ENCODE results near the gene JMJD8. TPM values are rescaled to one million over a fixed set of nuclear protein-coding genes. Genes with fewer than 3 reads are reported as not detected.
A peak's percentile ranks its signal among the peaks of the same experiment; 100 is the strongest.

JMJD8 gene
- total and polyA plus RNA-seq, 9 of the 15 experiments (the other 6 are each of a cell fraction or from before 2014, with no cell fraction given) = 1.2 to 50.6 (median 29.3) TPM

DNA sequence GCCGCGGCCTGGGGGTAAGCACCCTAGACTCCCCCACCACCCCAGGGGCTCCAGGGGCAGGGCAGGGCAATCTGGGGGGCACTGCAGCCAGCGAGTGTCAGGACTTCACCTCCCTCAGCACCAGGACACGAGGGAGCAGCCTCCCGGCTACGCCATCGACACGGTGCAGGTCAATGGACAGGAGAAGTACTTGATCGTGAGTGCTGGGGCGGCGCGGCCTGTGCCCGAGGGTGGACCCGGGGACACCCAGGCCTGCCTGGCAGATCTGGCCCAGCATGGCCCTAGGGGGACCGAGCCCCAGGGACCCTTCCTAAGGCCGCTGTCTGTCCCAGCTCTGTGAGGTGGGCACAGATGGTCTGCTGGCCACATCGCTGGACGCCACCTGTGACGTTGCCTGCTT is 11.8 kb downstream of the JMJD8 start:
- BruUV-seq (replicated peaks) = no TSS peak
- in situ Hi-C loops (cut with MboI) (loop anchor here (10.0 kb wide), 1 partner anchor 278 kb away; the partner anchor contains the start of gene NME4), intact Hi-C loops (cut with micrococcal nuclease) (no loop called here)
- ATAC-seq = no peak
- 98% methylated on average over 7 of the region's 19 CpGs for WGBS (ENCODE audit: insufficient coverage, low coverage, missing lambda C conversion rate)
- H3K9me1 ChIP-seq (ENCODE audit: control insufficient read depth, insufficient read depth, low read length) = no peaks in the 10 kb centered on the region
- FAIRE-seq = no peak
- CTCF ChIA-PET (ENCODE audit: low intra/inter-chr PET ratio) = interaction anchor here (0.6 kb wide), 1 partner anchor 93 kb away, joined by 3 read pairs; no protein-coding TSS in a partner anchor
- H3K4me1 ChIP-seq (replicated peaks in 1 of 2; ENCODE audit: control insufficient read depth in 2 of 2, insufficient read depth in 2 of 2, low read length in 2 of 2) = peaks cover 23 to 98% of the 10 kb centered on the region in 2 experiments
- H3K36me3 ChIP-seq (ENCODE audit: control insufficient read depth, insufficient read depth, low read length) = peaks cover 62% of the 10 kb centered on the region
- TF ChIP-seq ZNF75A (CRISPR knock-in tag; IDR thresholded peaks at IDR 0.05) = no peak
- TF ChIP-seq HNRNPH1 (optimal IDR thresholded peaks at IDR 0.05; ENCODE audit: low read depth, low read length) = no peak
- no peak overlapping the region for H3K4me3 ChIP-seq
- H2AFZ ChIP-seq (ENCODE audit: low read depth, low read length) = no peak overlapping the region
- 0 out of 2 replicates have a peak, but pooled peaks cover 4% of the 10 kb centered on the region for H4K20me1 ChIP-seq (replicated peaks; ENCODE audit: control insufficient read depth, insufficient read depth, low read length)
- H3K4me2 ChIP-seq (ENCODE audit: insufficient read depth, low read length) = no peak overlapping the region
- H3K27me3 ChIP-seq (ENCODE audit: control insufficient read depth in 2 of 2, insufficient read depth in 2 of 2, low read length in 2 of 2) = no peaks in the 10 kb centered on the region
- peaks cover 28% of the 10 kb centered on the region for H3K79me2 ChIP-seq (ENCODE audit: control insufficient read depth, insufficient read depth, low read length)
- POLR2A ChIA-PET = interaction anchor here (0.7 to 1.6 kb wide), 3 partner anchors 10 to 84 kb away, joined by 3 to 5 read pairs (median 4); no protein-coding TSS in a partner anchor
- H3K9me3 ChIP-seq (replicated peaks; ENCODE audit: control insufficient read depth, insufficient read depth, low read depth, low read length) = no peaks in the 10 kb centered on the region
- no peak overlapping the region; a peak in 1 of 4 replicates for H3K9ac ChIP-seq (ENCODE audit: insufficient read depth in 1 of 2, low read depth in 2 of 2, low read length in 2 of 2)
- DNase-seq (ENCODE audit: extremely low read depth in 1 of 4, low spot score in 3 of 4) = no peak
- no peak overlapping the region for H3K27ac ChIP-seq (ENCODE audit: extremely low read depth, low read depth, low read length)

- no peak for TF ChIP-seq MTA1 (IDR thresholded peaks at IDR 0.05; ENCODE audit: borderline replicate concordance)
- TF ChIP-seq RB1 (IDR thresholded peaks at IDR 0.05; ENCODE audit: low read depth) = no peak
- no peak for TF ChIP-seq ZNF354B (CRISPR knock-in tag; IDR thresholded peaks at IDR 0.05)
- TF ChIP-seq RBFOX2 (IDR thresholded peaks at IDR 0.05; ENCODE audit: low read depth, low read length) = peak; percentile 39
- no peak for TF ChIP-seq KLF6 (CRISPR knock-in tag; IDR thresholded peaks at IDR 0.05; ENCODE audit: borderline replicate concordance)
- TF ChIP-seq NFIC (IDR thresholded peaks at IDR 0.05) = peak; percentile 76
- no peak for TF ChIP-seq PTRF (tag; IDR thresholded peaks at IDR 0.05)
- TF ChIP-seq POLR2G (IDR thresholded peaks at IDR 0.05; ENCODE audit: low read depth, low read length) = peak; percentile 26
- TF ChIP-seq LARP7 (IDR thresholded peaks at IDR 0.05) = no peak
- in situ Hi-C loops (cut with MboI) = loop anchor here (10.0 kb wide), 1 partner anchor 277 kb away; the partner anchor contains the start of gene NME4
- no peak overlapping the region for H3K27ac ChIP-seq (ENCODE audit: extremely low read depth, low read depth, low read length)
- peaks cover 60% of the 10 kb centered on the region for H3K36me3 ChIP-seq (ENCODE audit: control insufficient read depth, insufficient read depth, low read length)
- 90% methylated on average over 28 of the region's 40 CpGs for WGBS (ENCODE audit: insufficient coverage, low coverage, missing lambda C conversion rate)
- H2AFZ ChIP-seq (ENCODE audit: low read depth, low read length) = no peak overlapping the region
- no peaks in the 10 kb centered on the region for H3K9me1 ChIP-seq (ENCODE audit: control insufficient read depth, insufficient read depth, low read length)
- peaks cover 24 to 98% of the 10 kb centered on the region in 2 experiments for H3K4me1 ChIP-seq (replicated peaks in 1 of 2; ENCODE audit: control insufficient read depth in 2 of 2, insufficient read depth in 2 of 2, low read length in 2 of 2)
- H3K4me3 ChIP-seq = no peak overlapping the region
- H3K9ac ChIP-seq (ENCODE audit: insufficient read depth in 1 of 2, low read depth in 2 of 2, low read length in 2 of 2) = peak overlapping the region in 1 of 2 experiments; percentile 52; a peak in 2 of 4 replicates
- H4K20me1 ChIP-seq (replicated peaks; ENCODE audit: control insufficient read depth, insufficient read depth, low read length) = 0 out of 2 replicates have a peak, but pooled peaks cover 4% of the 10 kb centered on the region
- intact Hi-C loops (cut with micrococcal nuclease) = no loop called here
- no peaks in the 10 kb centered on the region for H3K27me3 ChIP-seq (ENCODE audit: control insufficient read depth in 2 of 2, insufficient read depth in 2 of 2, low read length in 2 of 2)
- peaks cover 28% of the 10 kb centered on the region for H3K79me2 ChIP-seq (ENCODE audit: control insufficient read depth, insufficient read depth, low read length)
- ATAC-seq = no peak
- no TSS peak for BruUV-seq (replicated peaks)
- CTCF ChIA-PET (ENCODE audit: low intra/inter-chr PET ratio) = no interaction called here
- FAIRE-seq = no peak
- H3K4me2 ChIP-seq (ENCODE audit: insufficient read depth, low read length) = no peak overlapping the region
- H3K9me3 ChIP-seq (replicated peaks; ENCODE audit: control insufficient read depth, insufficient read depth, low read depth, low read length) = no peaks in the 10 kb centered on the region
- POLR2A ChIA-PET = interaction anchor here (1.1 kb wide), 1 partner anchor 83 kb away, joined by 3 read pairs; no protein-coding TSS in a partner anchor
- DNase-seq (ENCODE audit: extremely low read depth in 1 of 4, low spot score in 3 of 4) = no peak
Observed at GRCh38 chr16:671353-672131, 12.6 kb downstream of the JMJD8 start.

Data from K562 (cell line).